A172 (cell line): Measurements from ENCODE around the gene ZNF446. TPM values are rescaled to one million over a fixed set of nuclear protein-coding genes. Genes with fewer than 3 reads are reported as not detected.
A peak's percentile ranks its signal among the peaks of the same experiment; 100 is the strongest.
"Not testable (repeated sequence)": the region's sequence is repeated elsewhere in the genome, so short reads cannot be mapped to it uniquely, and the experiment has no call there.

Experiments used
- DNase-seq: peaks from one replicate; pipeline ENCODE4 v3.0.0-alpha.2; 2015; ENCODE audit warnings: low spot score
- total RNA-seq: library from RNA; depleted of rRNA; stranded (reverse); fragments of >200 nt; shearing (Covaris generic); gene quantifications from 2 replicates; pipeline ENCODE4 v1.2.3, GENCODE V29; 2014

ZNF446 gene
- total RNA-seq, 1 experiment from 2014 or later, result 17.1 TPM

DNA sequence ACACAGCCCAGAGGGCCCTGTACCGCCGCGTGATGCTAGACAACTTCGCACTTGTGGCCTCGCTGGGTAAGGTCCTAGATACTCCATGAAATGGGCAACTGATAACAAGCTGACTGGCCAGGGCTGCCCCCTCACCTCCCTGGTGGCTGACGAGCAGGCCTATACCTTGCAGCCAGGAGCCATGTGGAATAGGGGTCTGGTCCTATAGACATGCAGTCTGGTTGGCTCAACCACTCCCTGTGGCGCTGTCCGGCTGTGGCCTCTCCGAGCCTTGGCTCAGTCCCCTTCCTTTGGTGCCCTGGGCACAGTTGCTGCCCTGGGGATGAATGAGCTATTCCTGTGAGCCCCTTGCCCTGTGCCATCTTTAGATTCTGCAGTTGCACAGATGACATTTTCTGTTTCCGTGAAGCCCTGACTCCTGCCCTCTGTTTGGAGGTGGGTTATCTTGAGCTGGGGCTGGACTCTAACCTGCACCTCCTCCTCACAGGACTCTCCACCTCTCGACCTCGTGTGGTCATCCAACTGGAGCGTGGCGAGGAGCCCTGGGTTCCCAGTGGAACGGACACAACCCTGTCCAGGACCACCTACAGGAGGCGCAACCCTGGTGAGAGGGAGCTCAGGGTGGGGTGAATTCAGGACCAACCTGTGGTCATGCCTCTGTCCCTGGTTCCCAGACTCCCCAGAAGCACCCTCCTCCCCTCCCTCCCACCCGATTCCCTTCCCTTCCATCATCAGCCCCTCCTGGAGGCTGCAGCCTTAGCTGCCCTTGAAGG lies 6.7 kb upstream of the ZNF446 start:
- no peak for DNase-seq

DNA sequence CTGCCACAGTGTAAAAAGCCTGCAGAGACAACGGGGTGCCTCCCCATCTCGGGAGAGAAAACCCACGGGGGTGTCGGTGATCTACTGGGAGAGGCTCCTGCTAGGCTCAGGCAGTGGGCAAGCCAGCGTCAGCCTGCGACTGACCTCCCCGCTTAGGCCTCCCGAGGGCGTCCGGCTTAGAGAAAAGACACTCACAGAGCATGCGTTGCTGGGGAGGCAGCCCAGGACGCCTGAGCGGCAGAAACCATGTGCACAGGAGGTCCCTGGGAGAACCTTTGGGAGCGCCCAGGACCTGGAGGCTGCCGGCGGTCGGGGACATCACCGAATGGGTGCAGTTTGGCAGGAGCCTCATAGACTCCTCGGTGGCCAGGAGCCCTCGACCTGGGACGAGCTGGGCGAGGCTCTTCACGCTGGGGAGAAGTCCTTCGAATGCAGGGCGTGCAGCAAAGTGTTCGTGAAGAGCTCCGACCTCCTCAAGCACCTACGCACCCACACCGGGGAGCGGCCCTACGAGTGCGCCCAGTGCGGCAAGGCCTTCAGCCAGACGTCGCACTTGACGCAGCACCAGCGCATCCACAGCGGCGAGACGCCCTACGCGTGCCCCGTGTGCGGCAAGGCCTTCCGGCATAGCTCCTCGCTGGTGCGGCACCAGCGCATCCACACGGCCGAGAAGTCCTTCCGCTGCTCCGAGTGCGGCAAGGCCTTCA lies 5.2 kb upstream of the ZNF446 start:
- DNase-seq, result not testable (repeated sequence)

DNA sequence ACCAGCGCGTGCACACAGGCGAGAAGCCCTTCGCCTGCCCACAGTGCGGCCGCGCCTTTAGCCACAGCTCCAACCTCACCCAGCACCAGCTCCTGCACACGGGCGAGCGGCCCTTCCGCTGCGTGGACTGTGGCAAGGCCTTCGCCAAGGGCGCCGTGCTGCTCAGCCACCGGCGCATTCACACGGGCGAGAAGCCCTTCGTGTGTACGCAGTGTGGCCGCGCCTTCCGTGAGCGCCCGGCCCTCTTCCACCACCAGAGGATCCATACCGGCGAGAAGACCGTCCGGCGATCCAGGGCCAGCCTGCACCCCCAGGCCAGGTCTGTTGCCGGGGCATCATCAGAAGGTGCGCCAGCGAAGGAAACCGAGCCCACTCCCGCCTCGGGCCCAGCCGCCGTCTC lies 4.4 kb upstream of the ZNF446 start:
- no peak for DNase-seq

DNA sequence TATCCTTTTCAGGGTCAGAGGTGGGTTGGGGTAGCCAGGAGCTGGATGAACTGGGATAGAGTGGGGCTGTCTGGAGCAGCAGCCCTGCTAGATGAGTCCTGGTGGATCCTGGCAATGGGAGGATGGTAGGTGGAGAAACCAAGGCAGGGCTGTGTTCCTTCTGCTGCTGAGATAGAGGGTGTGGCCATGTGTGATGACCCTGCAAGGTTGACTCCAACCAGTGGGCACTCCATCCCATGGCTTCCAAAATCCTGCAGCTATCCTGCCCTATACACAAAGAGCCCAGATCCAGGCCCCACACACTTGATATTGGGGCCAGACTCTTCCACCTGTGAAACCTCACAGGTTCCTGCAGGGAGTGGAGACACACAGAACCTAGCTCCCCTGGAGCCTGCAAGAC lies 2.4 kb upstream of the ZNF446 start:
- DNase-seq, result no peak

GRCh38 chr19:58474291-58474996 lies 1.7 kb upstream of the ZNF446 start:
- DNase-seq, result peak; percentile 34

DNA sequence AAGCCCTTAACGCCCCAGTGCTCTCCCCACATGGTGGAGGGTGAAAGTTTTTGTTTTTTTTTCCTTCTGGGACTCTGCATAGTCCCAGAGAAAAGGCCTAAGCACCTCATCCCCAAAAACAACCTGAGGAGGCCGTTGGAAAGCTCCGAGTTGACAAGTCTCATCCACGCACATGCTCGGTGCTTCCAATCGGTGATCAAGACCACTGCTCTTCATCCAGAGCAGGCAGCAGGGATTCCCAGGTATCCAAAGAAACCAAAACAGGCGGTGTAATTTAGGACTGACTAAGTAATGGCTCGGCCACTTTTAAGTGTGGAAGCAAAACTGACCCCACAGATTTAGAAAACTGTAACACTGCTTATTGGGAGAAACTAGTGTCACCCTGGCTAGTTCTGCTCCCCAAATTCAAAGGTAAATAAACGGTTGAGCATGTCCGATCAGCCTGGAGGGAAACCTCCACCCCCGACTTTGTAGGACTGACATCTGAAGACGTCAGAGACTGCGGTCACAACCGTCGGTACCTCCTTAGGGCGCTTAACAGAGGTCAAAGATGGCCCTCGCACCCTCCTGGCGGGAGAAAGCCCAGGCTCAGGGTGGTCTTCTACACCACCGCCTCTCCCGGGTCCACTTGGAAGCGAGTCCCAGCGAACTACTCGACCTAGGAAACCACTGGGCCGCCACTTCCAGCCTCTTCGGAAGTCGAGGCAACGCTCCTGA lies 997 bp upstream of the ZNF446 start:
- DNase-seq, result no peak

DNA sequence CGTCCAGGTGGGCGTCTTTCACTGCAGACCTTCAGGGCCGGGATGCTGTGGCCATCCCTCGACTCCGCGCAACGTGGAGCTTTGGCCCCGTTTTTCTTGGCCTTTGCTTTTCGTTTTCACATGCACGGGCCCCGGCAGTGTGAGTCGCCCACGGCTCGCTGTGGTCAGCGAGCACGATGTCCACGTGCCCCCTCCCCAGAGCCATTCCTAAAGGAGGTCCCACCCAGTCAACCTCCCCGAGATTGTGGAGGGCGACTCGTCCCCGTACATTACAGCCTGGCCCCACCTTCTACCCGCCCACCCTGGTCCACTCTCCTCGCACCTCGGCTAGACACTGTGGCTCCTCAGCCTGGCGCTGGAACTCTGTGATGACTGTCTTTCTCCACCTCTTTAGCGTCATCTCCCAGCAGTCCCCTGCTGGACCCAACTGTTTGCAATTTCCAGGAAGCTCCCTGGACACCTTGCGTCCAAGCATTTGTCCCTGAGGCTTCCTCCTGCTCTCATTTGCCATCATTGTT lies 405 bp downstream of the ZNF446 start:
- DNase-seq, result no peak

GRCh38 chr19:58477130-58477529 lies 978 bp downstream of the ZNF446 start:
- DNase-seq, result no peak

- DNase-seq, result no peak
Observed at GRCh38 chr19:58477871-58478270, 1.7 kb downstream of the ZNF446 start.

GRCh38 chr19:58479303-58479702 lies 3.2 kb downstream of the ZNF446 start:
- DNase-seq, result no peak

GRCh38 chr19:58479736-58480480 lies 3.8 kb downstream of the ZNF446 start:
- no peak for DNase-seq

DNA sequence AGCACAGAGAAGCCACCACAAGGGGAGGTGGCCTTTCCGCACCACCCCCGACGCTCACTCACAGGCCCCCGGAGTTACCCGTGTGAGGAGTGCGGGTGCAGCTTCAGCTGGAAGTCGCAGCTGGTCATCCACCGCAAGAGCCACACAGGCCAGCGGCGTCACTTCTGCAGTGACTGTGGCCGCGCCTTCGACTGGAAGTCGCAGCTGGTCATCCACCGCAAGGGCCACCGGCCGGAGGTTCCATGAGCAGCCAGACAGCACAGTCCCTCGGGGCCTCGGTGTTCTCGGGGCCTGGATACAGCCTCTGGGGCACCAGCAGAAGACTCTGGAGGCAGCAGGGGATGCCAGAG lies 4.3 kb downstream of the ZNF446 start:
- no peak for DNase-seq

DNA sequence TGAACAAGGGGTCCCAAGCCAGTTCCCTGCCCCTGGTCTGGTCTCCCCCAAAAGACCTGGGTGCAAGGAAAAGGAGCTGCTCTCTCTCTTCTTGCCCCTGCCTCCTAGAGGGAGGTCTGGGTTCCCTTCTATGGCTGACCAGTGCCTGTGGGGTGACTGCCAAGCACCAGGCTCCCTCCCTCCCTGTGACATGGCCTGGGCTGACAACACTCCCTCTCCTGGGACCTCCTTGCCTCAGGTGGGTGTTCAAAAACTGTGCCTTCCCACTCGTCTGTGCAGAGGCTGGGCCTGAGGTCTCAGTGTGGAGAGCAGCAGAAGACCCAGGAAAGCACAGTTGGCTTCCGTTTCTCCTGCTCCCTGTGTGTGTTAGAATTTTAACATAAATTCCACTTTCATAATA lies 4.7 kb downstream of the ZNF446 start:
- DNase-seq, result no peak

- no peak for DNase-seq
Observed at GRCh38 chr19:58482372-58482771, 6.2 kb downstream of the ZNF446 start.

DNA sequence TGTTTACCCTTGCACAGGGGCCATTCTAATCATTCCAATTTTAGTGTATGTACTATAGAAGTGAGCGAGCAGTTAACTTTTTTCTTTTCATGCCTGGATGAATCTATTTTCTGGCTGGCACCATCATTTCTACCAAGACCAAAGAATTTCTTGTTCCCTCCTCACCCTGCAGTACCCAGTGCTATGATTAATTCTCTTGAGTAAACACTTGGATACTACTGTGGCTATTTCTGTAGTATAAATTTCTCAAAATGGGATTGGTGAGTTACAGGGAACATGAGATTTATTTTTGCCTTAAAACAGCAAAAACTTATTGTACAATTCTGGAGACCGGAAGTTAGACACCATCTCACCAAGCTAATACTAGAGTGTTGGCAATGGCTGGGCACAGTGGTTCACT lies 7.6 kb downstream of the ZNF446 start:
- DNase-seq, result no peak

DNA sequence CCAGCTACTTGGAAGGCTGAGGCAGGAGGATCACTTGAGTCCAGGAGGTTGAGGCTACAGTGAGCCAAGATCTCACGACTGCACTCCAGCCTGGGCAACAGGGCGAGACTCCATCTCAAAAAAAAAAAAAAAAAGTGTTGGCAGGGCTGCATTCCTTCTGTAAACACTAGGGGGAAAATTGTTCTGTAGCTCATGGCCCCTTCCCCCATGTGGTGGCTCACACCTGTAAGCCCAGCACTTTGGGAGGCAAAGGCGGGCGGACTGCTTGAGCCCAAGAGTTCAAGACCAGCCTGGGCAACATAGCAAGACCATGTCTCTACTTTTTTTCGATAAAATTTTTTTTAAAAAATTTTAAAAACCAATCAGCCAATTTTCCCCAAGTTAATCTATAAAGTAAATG lies 8.2 kb downstream of the ZNF446 start:
- DNase-seq, result not testable (repeated sequence)

GRCh38 chr19:58491393-58491792 lies 15.2 kb downstream of the ZNF446 start:
- DNase-seq, result no peak

DNA sequence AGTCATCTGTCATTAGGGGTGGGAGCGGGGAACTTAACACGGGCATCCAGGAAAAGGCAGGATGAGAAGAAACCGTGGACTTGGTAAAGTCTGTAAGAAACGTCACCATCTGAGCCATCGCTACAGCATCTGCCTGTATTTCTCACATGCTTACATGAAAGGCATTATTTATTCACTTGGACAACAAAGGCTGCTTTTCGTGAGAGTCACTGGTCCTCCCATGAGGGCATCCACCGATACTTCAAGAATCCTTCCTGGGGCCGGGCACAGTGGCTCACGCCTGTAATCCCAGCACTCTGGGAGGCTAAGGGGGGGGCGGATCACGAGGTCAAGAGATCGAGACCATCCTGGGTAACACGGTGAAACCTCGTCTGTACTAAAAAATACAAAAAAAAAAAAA lies 16.1 kb downstream of the ZNF446 start:
- no peak for DNase-seq

- no peak for DNase-seq
Observed at GRCh38 chr19:58497634-58498170, 21.6 kb downstream of the ZNF446 start.

DNA sequence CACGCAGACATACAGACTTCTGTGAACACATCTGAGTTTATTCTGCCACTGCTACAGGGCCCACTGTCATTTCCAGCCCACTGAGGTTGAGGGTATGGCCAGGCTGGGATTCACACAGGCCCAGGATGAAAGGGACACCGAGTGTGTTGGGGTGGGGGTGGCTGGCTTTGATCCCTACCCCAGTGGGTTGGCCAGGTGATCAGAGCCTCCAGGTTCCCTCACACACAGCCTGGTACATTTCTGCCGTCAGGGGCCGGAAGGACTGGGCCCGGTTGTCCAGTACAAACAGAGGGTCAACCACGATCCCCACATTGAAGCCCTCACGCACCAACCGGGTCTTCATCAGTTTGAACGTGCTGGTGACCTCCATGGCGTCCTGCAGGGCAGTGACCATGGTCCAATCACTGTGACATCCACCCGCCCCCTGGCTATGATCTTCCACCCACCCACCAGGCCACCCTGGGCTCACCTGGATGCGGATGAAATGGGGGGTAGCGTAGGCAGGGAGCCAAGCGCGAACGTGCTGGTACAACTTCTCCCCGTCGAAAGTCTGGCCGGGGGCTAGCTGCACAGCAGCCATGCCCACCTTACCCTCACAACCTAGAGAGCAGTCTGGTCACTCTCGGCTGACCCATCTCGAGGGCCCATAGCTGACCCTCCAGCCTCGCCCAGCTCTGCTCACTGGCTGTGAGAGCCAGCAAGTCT lies 22.3 kb downstream of the ZNF446 start:
- DNase-seq, result no peak
